Measurements from ENCODE around the gene DEPDC1. TPM values are rescaled to one million over a fixed set of nuclear protein-coding genes. Genes with fewer than 3 reads are reported as not detected.

The DEPDC1 gene
- total RNA-seq, 1 donor from 2014 or later, result 0.56 TPM

DNA sequence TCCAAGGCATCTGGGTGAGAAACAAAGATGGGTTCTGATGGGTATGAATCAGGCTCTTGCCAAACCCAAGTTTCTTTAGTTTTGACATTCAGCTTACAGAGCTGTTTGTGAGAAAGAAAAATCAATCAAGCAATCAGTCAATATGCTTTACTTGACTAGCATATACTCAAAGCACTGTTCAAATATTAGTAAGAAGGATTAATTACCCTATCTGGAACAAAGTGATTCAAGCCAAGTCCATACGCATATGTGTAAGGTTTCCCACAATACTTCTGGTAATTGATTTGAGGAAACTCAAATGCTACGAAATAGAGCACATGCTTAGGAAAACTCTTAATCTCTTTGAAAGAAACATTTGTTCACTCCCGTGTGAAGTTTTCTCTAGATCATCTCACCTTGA is 65.8 kb downstream of the DEPDC1 start:
- ATAC-seq (ENCODE audit: poor library complexity) (no peak), DNase-seq (no peak)
- intact Hi-C loops (cut with DNase I), result no loop called here

DNA sequence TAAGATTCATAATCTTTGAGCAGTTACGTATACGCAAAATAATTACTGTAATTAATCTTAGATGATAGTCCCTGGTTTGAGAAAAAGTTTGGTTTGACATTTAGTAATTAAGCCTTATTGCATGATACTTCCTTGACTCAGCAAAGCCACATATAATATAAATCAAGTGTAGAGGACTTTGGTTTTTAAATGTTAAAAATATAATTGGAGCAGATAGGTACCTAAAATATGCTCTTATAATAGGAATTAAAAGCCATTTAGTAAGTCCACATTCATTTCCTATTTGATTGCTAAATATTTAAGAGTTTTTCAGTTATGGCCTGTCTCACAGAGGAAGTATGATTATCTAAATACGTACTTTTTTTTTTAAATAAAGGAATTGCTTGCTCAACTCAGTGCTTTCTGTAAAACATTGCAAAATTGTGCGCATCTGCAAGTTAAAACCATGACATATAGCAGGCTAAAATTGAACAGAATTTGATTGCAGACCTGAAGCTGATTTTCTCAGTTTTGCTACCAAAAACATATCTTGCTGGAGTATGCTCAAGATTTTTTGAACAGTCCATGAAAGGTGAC is 67.6 kb downstream of the DEPDC1 start:
- ATAC-seq (ENCODE audit: poor library complexity) (peak; percentile 29), DNase-seq (no peak)
- intact Hi-C loops (cut with DNase I), result no loop called here

DNA sequence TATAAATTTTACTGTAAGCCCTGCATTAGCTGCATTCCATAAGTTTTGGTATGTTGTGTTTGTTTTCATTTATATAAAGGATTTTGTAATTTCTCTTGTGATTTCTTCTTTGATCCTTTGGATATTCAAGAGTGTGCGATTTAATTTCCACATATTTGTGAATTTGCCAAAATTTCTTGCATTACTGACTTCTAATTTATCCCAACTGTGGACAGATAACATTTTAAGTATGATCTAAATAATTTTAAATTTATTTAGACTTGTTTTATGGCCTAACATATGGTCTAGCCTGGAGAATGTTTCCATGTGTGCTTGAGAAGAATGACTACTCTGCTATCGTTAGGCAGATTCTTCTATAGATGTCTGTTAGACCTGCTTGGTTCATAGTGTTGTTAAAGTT is 70.3 kb downstream of the DEPDC1 start:
- DNase-seq, result no peak
- intact Hi-C loops (cut with DNase I), result no loop called here
- no peak for ATAC-seq (ENCODE audit: poor library complexity)

Other genes starting within 250 kb of the DEPDC1 start
- gene RPE65, start 47.1 kb downstream of the DEPDC1 start, total RNA-seq, result not detected